ENCODE results near the gene TRMT13. TPM values are rescaled to one million over a fixed set of nuclear protein-coding genes. Genes with fewer than 3 reads are reported as not detected.
"Not testable (repeated sequence)": the region's sequence is repeated elsewhere in the genome, so short reads cannot be mapped to it uniquely, and the experiment has no call there.

The TRMT13 gene
- polyA plus RNA-seq, 3 donors: 6.4 to 7.0 (median 6.7) TPM

GRCh38 chr1:100147875-100148274 lies 14.9 kb downstream of the TRMT13 start:
- no peak overlapping the region for H3K27ac ChIP-seq (ENCODE audit: low read depth, low read length)
- 91 to 93% (median 93%) methylated on average over 4 of the region's 4 CpGs for WGBS, 3 donors

- WGBS, 3 donors: 50 to 74% (median 66%) methylated on average over 2 of the region's 2 CpGs
- H3K27ac ChIP-seq (ENCODE audit: low read depth, low read length): no peak overlapping the region
Observed at GRCh38 chr1:100151679-100152078, 18.7 kb downstream of the TRMT13 start.

- 73 to 89% (median 78%) methylated on average over 4 of the region's 4 CpGs for WGBS, 3 donors
Observed at GRCh38 chr1:100152271-100152670, 19.3 kb downstream of the TRMT13 start.

GRCh38 chr1:100162881-100163280 lies 29.9 kb downstream of the TRMT13 start:
- no peak overlapping the region for H3K27ac ChIP-seq (ENCODE audit: low read depth, low read length)

More at GRCh38 chr1:100152271-100152670, 19.3 kb downstream of the TRMT13 start:
- no peak overlapping the region for H3K27ac ChIP-seq (ENCODE audit: low read depth, low read length)

- 58 to 73% (median 59%) methylated on average over 2 of the region's 2 CpGs for WGBS, 3 donors
- H3K27ac ChIP-seq (ENCODE audit: low read depth, low read length): no peak overlapping the region
Observed at GRCh38 chr1:100164216-100164615, 31.3 kb downstream of the TRMT13 start.

GRCh38 chr1:100164702-100165101 lies 31.7 kb downstream of the TRMT13 start:
- H3K27ac ChIP-seq (ENCODE audit: low read depth, low read length): no peak overlapping the region
- 82 to 93% (median 91%) methylated on average over 5 of the region's 5 CpGs for WGBS, 3 donors

GRCh38 chr1:100168051-100168450 lies 35.1 kb downstream of the TRMT13 start:
- H3K27ac ChIP-seq (ENCODE audit: low read depth, low read length): no peak overlapping the region
- 95 to 100% (median 97%) methylated on average over 2 of the region's 2 CpGs for WGBS, 3 donors

- 86 to 93% (median 90%) methylated on average over 4 of the region's 4 CpGs for WGBS, 3 donors
- H3K27ac ChIP-seq (ENCODE audit: low read depth, low read length): no peak overlapping the region
Observed at GRCh38 chr1:100177295-100178041, 44.5 kb downstream of the TRMT13 start.

- no peak within 1 kb of the TSS for H3K27ac ChIP-seq (ENCODE audit: low read depth, low read length)
- WGBS, 3 donors: 64 to 66% (median 66%) methylated on average over 5 of the region's 5 CpGs
Observed at GRCh38 chr1:100178091-100178490, 45.1 kb downstream of the TRMT13 start, which contains the start of gene LRRC39. LRRC39 (minus strand) TSS chr1:100178256; CDS start chr1:100168516, 9,740 bp downstream.

- WGBS, 3 donors: 96 to 99% (median 96%) methylated on average over 4 of the region's 4 CpGs
- no peak overlapping the region for H3K27ac ChIP-seq (ENCODE audit: low read depth, low read length)
Observed at GRCh38 chr1:100183370-100183769, 50.4 kb downstream of the TRMT13 start.

- H3K27ac ChIP-seq (ENCODE audit: low read depth, low read length): no peak overlapping the region
- WGBS, 3 donors: 35 to 57% (median 36%) methylated on average over 1 of the region's 1 CpG
Observed at GRCh38 chr1:100184536-100184935, 51.6 kb downstream of the TRMT13 start.

GRCh38 chr1:100187912-100188311 lies 54.9 kb downstream of the TRMT13 start:
- no peak overlapping the region for H3K27ac ChIP-seq (ENCODE audit: low read depth, low read length)
- WGBS, 3 donors: 39 to 49% (median 43%) methylated on average over 3 of the region's 3 CpGs

GRCh38 chr1:100188617-100189016 lies 55.7 kb downstream of the TRMT13 start:
- H3K27ac ChIP-seq (ENCODE audit: low read depth, low read length): no peak overlapping the region
- 44 to 52% (median 49%) methylated on average over 3 of the region's 3 CpGs for WGBS, 3 donors

GRCh38 chr1:100198596-100198995 lies 65.6 kb downstream of the TRMT13 start:
- WGBS, 3 donors: 93 to 100% (median 97%) methylated on average over 1 of the region's 1 CpG
- H3K27ac ChIP-seq (ENCODE audit: low read depth, low read length): no peak overlapping the region

- not testable (repeated sequence) for H3K27ac ChIP-seq (ENCODE audit: low read depth, low read length)
- 71 to 76% (median 76%) methylated on average over 6 of the region's 6 CpGs for WGBS, 3 donors
Observed at GRCh38 chr1:100200060-100200459, 67.1 kb downstream of the TRMT13 start.

Other genes starting within 250 kb of the TRMT13 start
- 1 to 10 TPM; 6.3 to 8.4 (median 6.6) TPM for gene SLC35A3, start 163.2 kb upstream of the TRMT13 start, polyA plus RNA-seq
- 1 to 10 TPM in 1 of 3 donors, under 1 TPM in 2; 0.62 to 2.0 (median 0.94) TPM for gene SASS6, start 233 bp upstream of the TRMT13 start, polyA plus RNA-seq
- gene LRRC39, start 45.1 kb downstream of the TRMT13 start, polyA plus RNA-seq: 1 to 10 TPM in 2 of 3 donors, under 1 TPM in 1; 0.35 to 1.1 (median 1.0) TPM
- 1 to 10 TPM; 4.4 to 5.8 (median 5.4) TPM for gene DBT, start 116.7 kb downstream of the TRMT13 start, polyA plus RNA-seq
- 10 to 100 TPM; 19.6 to 24.2 (median 20.9) TPM for gene RTCA, start 133.1 kb downstream of the TRMT13 start, polyA plus RNA-seq
- 1 to 10 TPM; 1.4 to 3.0 (median 2.3) TPM for gene CDC14A, start 219.3 kb downstream of the TRMT13 start, polyA plus RNA-seq

Measured in adipose tissue (tissue), 3 donors.